GM12878 (cell line): Measurements from ENCODE around the gene MIER1.

Experiments used
- CEBPB ChIP-seq, 2 experiments: fragments of 150-350 bp in 1 of 2; IDR thresholded peaks; 2 replicates each; pipeline ENCODE4 v1.6.1; 2012 to 2014; ENCODE audit warnings: low read depth in 2 of 2, low read length in 2 of 2, borderline replicate concordance in 1 of 2, inconsistent platforms in 1 of 2
- CTCF ChIP-seq, 3 experiments: IDR thresholded peaks in 2 of 3; conservative IDR thresholded peaks in 1 of 3; 2 replicates each; pipeline ENCODE4 v1.5.1; 2011; ENCODE audit warnings: low read depth in 3 of 3, low read length in 3 of 3, mild to moderate bottlenecking in 3 of 3, control low read depth in 2 of 3, moderate library complexity in 2 of 3, inconsistent platforms in 1 of 3, mixed read lengths in 1 of 3; ENCODE audit not compliant: control insufficient read depth in 2 of 3, insufficient read depth in 1 of 3; ENCODE audit errors: extremely low read depth in 1 of 3
- FOXM1 ChIP-seq: IDR thresholded peaks from 2 replicates; pipeline ENCODE4 v1.6.1; 2012; ENCODE audit warnings: low read depth, mild to moderate bottlenecking, inconsistent platforms, low read length, moderate library complexity
- JUND ChIP-seq: IDR thresholded peaks from 2 replicates; pipeline ENCODE4 v1.6.1; 2012; ENCODE audit warnings: low read depth, mild to moderate bottlenecking, low read length, improper control_type of control experiment, moderate library complexity
- SMC3 ChIP-seq: IDR thresholded peaks from 2 replicates; pipeline ENCODE4 v1.6.1; 2011; ENCODE audit warnings: low read length, improper control_type of control experiment, borderline replicate concordance

GRCh38 chr1:66945316-66945715, 20.5 kb downstream of the MIER1 start:
- TF ChIP-seq SMC3, result no peak
- TF ChIP-seq CTCF (IDR thresholded peaks at IDR 0.05 in 2 of 3, conservative IDR thresholded peaks at IDR 0.05 in 1 of 3; ENCODE audit: control insufficient read depth in 2 of 3, extremely low read depth in 1 of 3, insufficient read depth in 1 of 3, low read depth in 3 of 3, low read length in 3 of 3), result no peak
- TF ChIP-seq CEBPB (IDR thresholded peaks at IDR 0.05; ENCODE audit: borderline replicate concordance in 1 of 2, low read depth in 2 of 2, low read length in 2 of 2), result no peak
- no peak for TF ChIP-seq JUND
- TF ChIP-seq FOXM1, result no peak
